Fibroblast of lung (primary cell): ENCODE data around the gene FLACC1. TPM values are rescaled to one million over a fixed set of nuclear protein-coding genes. Genes with fewer than 3 reads are reported as not detected.

Source experiments
- DNase-seq, 2 donors: peaks; one replicate each; pipeline versions ENCODE4 v3.0.0 to v3.0.0-alpha.2; 2010; ENCODE audit warnings: low read depth in 2 of 2
- H2AFZ ChIP-seq: 2 replicates; pipeline ENCODE4 v1.5.1; 2012; ENCODE audit warnings: low read length, control low read depth, inconsistent platforms
- H3K27ac ChIP-seq: 2 replicates; pipeline ENCODE4 v1.5.1; 2011; ENCODE audit warnings: low read length, control low read depth; ENCODE audit not compliant: insufficient read depth
- H3K27me3 ChIP-seq: 2 replicates; pipeline ENCODE4 v1.5.1; 2011; ENCODE audit warnings: mild to moderate bottlenecking, low read length; ENCODE audit not compliant: control insufficient read depth, insufficient read depth
- H3K36me3 ChIP-seq: 2 replicates; pipeline ENCODE4 v1.5.1; 2011; ENCODE audit warnings: low read length; ENCODE audit not compliant: control insufficient read depth, insufficient read depth
- H3K4me1 ChIP-seq: 2 replicates; pipeline ENCODE4 v1.5.1; 2011; ENCODE audit warnings: low read length; ENCODE audit not compliant: control insufficient read depth, insufficient read depth; ENCODE audit errors: extremely low read depth
- H3K4me2 ChIP-seq: 2 replicates; pipeline ENCODE4 v1.5.1; 2011; ENCODE audit warnings: low read length, control low read depth; ENCODE audit not compliant: insufficient read depth; ENCODE audit errors: extremely low read depth
- H3K4me3 ChIP-seq, 4 experiments: fragments of 200-600 bp in 1 of 4; sonication (generic) in 1 of 4; replicated peaks in 1 of 4; 2 replicates each; pipeline ENCODE4 v1.5.1; 2011 to 2016; ENCODE audit warnings: low read length in 4 of 4, low read depth in 3 of 4, mild to moderate bottlenecking in 3 of 4, control low read depth in 2 of 4, inconsistent platforms in 1 of 4, mixed read lengths in 1 of 4; ENCODE audit not compliant: insufficient read depth in 1 of 4; ENCODE audit errors: control extremely low read depth in 1 of 4
- H3K79me2 ChIP-seq: 2 replicates; pipeline ENCODE4 v1.5.1; 2012; ENCODE audit warnings: mild to moderate bottlenecking, low read length, inconsistent platforms; ENCODE audit not compliant: control insufficient read depth, insufficient read depth
- H3K9ac ChIP-seq: 2 replicates; pipeline ENCODE4 v1.5.1; 2011; ENCODE audit warnings: mild to moderate bottlenecking, low read length, control low read depth; ENCODE audit not compliant: insufficient read depth
- H3K9me3 ChIP-seq: 2 replicates; pipeline ENCODE4 v1.5.1; 2012; ENCODE audit warnings: low read depth, low read length; ENCODE audit not compliant: control insufficient read depth, insufficient read depth
- H4K20me1 ChIP-seq: 2 replicates; pipeline ENCODE4 v1.5.1; 2011; ENCODE audit warnings: low read length; ENCODE audit not compliant: control insufficient read depth, insufficient read depth; ENCODE audit errors: extremely low read depth
- CTCF ChIP-seq, 2 donors: IDR thresholded peaks in 1 of 2; conservative IDR thresholded peaks in 1 of 2; 1 replicate in 1 of 2; 2 replicates in 1 of 2; pipeline ENCODE4 v1.5.1; 2011 to 2012; ENCODE audit warnings: low read length in 2 of 2, control low read depth in 1 of 2, inconsistent platforms in 1 of 2, low read depth in 1 of 2, mild to moderate bottlenecking in 1 of 2
- EZH2 ChIP-seq: IDR thresholded peaks from 2 replicates; pipeline ENCODE4 v1.5.1; 2012; ENCODE audit warnings: low read length, control low read depth, mild to moderate bottlenecking; ENCODE audit errors: missing control alignments
- polyA plus RNA-seq, 2 donors: library from polyadenylated mRNA; depleted of rRNA in 1 of 2; stranded (reverse) in 1 of 2; unstranded in 1 of 2; fragments of >200 nt; gene quantifications; 2 replicates each; pipeline ENCODE4 v1.2.1, GENCODE V29; 2011 to 2012; ENCODE audit warnings: missing spikeins in 1 of 2
- total RNA-seq: library from RNA; depleted of rRNA; stranded (reverse); fragments of >200 nt; gene quantifications from 2 replicates; pipeline ENCODE4 v1.2.1, GENCODE V29; 2014

FLACC1 gene
- total and polyA plus RNA-seq, 2 donors (not counting 1 experiment from before 2014, with no cell fraction given), result 0.56 to 1.3 TPM

- Histone ChIP-seq H3K9me3 (no peaks in the 10 kb centered on the region), H3K79me2 (peaks cover 26% of the 10 kb centered on the region), H3K4me1 (peaks cover 18% of the 10 kb centered on the region), H3K27me3 (no peaks in the 10 kb centered on the region), H3K9ac (peak overlapping the region; percentile 80), H3K36me3 (no peaks in the 10 kb centered on the region), H3K27ac (peak overlapping the region; percentile 94), H4K20me1 (no peaks in the 10 kb centered on the region), H3K4me2 (peak overlapping the region; percentile 97), H2AFZ (peak overlapping the region; percentile 98), H3K4me3 (peak overlapping the region; percentile 62 to 89 (median 76))
- TF ChIP-seq CTCF (conservative IDR thresholded peaks at IDR 0.05 in 1 of 2, IDR thresholded peaks at IDR 0.05 in 1 of 2; ENCODE audit: low read depth in 1 of 2, low read length in 2 of 2) (no peak), EZH2 (no peak)
- peak; percentile 81 to 83 for DNase-seq
Measured at GRCh38 chr2:201257956-201258665, 99.0 kb downstream of the FLACC1 start.

DNA sequence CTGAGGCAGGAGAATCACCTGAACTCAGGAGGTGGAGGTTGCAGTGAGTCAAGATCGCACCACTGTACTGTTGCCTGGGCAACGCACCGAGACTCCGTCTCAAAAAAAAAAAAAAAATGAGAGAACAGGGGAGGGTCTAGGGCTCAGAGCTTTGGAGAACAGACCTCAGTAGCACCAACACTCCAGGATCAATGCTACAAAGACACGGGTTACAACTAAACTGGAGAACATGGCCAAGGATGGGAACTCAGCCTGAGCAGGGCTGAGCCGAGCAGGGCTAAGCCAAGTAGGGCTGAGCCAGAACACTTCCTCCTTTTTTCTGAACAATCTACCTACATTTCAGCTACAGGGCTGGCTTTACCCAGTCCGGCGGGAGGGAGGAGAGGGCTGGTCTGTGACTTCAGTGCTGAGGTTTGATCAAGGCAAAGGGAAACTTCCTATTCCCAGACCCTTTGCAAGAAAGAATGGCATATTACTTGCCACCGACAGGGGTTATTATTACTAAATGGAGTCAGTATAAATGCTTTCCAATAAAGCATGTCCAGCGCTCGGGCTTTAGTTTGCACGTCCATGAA lies 99.7 kb downstream of the FLACC1 start:
- peak overlapping the region; percentile 98 for H2AFZ ChIP-seq
- H3K9me3 ChIP-seq, result no peaks in the 10 kb centered on the region
- H3K4me2 ChIP-seq, result peak overlapping the region; percentile 97
- no peaks in the 10 kb centered on the region for H3K27me3 ChIP-seq
- DNase-seq, result no peak
- TF ChIP-seq EZH2, result no peak
- TF ChIP-seq CTCF (conservative IDR thresholded peaks at IDR 0.05 in 1 of 2, IDR thresholded peaks at IDR 0.05 in 1 of 2; ENCODE audit: low read depth in 1 of 2, low read length in 2 of 2), result no peak
- H3K79me2 ChIP-seq, result peaks cover 21% of the 10 kb centered on the region
- H3K36me3 ChIP-seq, result no peaks in the 10 kb centered on the region
- H3K4me3 ChIP-seq, result peak overlapping the region; percentile 62 to 89 (median 76)
- peaks cover 18% of the 10 kb centered on the region for H3K4me1 ChIP-seq
- peak overlapping the region; percentile 80 for H3K9ac ChIP-seq
- H3K27ac ChIP-seq, result peak overlapping the region; percentile 94
- no peaks in the 10 kb centered on the region for H4K20me1 ChIP-seq

- peaks cover 14% of the 10 kb centered on the region for H3K4me1 ChIP-seq
- no peaks in the 10 kb centered on the region for H4K20me1 ChIP-seq
- no peaks in the 10 kb centered on the region for H3K9me3 ChIP-seq
- no peak overlapping the region for H3K9ac ChIP-seq
- DNase-seq, result peak; percentile 24 to 37
- H3K79me2 ChIP-seq, result peaks cover 19% of the 10 kb centered on the region
- H3K36me3 ChIP-seq, result no peaks in the 10 kb centered on the region
- H3K27me3 ChIP-seq, result no peaks in the 10 kb centered on the region
- TF ChIP-seq EZH2 (no peak), CTCF (conservative IDR thresholded peaks at IDR 0.05 in 1 of 2, IDR thresholded peaks at IDR 0.05 in 1 of 2; ENCODE audit: low read depth in 1 of 2, low read length in 2 of 2) (no peak)
- H3K27ac ChIP-seq, result no peak overlapping the region
- no peak overlapping the region for H2AFZ ChIP-seq
- no peak overlapping the region for H3K4me3 ChIP-seq
- no peak overlapping the region for H3K4me2 ChIP-seq
Measured at GRCh38 chr2:201256082-201256481, 101.1 kb downstream of the FLACC1 start.
